WTC11 (cell line): ENCODE results near the gene PCDHGA6. TPM values are rescaled to one million over a fixed set of nuclear protein-coding genes. Genes with fewer than 3 reads are reported as not detected.

Source experiments
- ATAC-seq: fragments of 200-7000 bp; cut with Tn5 transposase; 2 replicates; pipeline ENCODE4 v1.10.0; 2021; ENCODE audit warnings: mild to moderate bottlenecking, moderate library complexity
- CTCF ChIA-PET: fragments of 300-600 bp; sonication (Branson Sonifier 250); formaldehyde crosslinking; loops from one replicate; lab custom pipeline; 2021; ENCODE audit warnings: antibody characterized with exemption; lab: Charles Lee
- POLR2A ChIA-PET: fragments of 350-600 bp; sonication (Branson Sonifier 250); formaldehyde crosslinking; loops from one replicate; lab custom pipeline; 2021; ENCODE audit warnings: antibody characterized with exemption; lab: Charles Lee
- DNase-seq: peaks from one replicate; pipeline ENCODE4 v3.0.0; 2021; ENCODE audit warnings: low spot score
- H3K27ac Mint-ChIP-seq: 2 replicates; pipeline ENCODE4 v1.8.0; 2021; ENCODE audit warnings: mixed read lengths
- H3K27me3 Mint-ChIP-seq: 2 replicates; pipeline ENCODE4 v1.8.0; 2021; ENCODE audit warnings: low read depth, mild to moderate bottlenecking, moderate library complexity, mixed read lengths
- H3K36me3 Mint-ChIP-seq: 2 replicates; pipeline ENCODE4 v1.8.0; 2021; ENCODE audit warnings: mixed read lengths
- H3K4me1 Mint-ChIP-seq: 2 replicates; pipeline ENCODE4 v1.8.0; 2022; ENCODE audit warnings: mixed read lengths
- H3K4me3 Mint-ChIP-seq: 2 replicates; pipeline ENCODE4 v1.8.0; 2021; ENCODE audit warnings: mild to moderate bottlenecking, moderate library complexity, mixed read lengths
- H3K9me3 Mint-ChIP-seq: 2 replicates; pipeline ENCODE4 v1.8.0; 2021; ENCODE audit warnings: mixed read lengths
- ELF4 ChIP-seq: sonication (generic); formaldehyde crosslinking; IDR thresholded peaks from 2 replicates; pipeline ENCODE4 v1.8.1; 2022; ENCODE audit warnings: low read depth, mild to moderate bottlenecking, moderate library complexity, missing genetic modification reagents
- EMX1 ChIP-seq: fragments of 250-450 bp; sonication (Bioruptor Pico); IDR thresholded peaks from 2 replicates; pipeline ENCODE4 v1.8.0; 2021; ENCODE audit warnings: mild to moderate bottlenecking
- GABPB1 ChIP-seq: sonication (generic); formaldehyde crosslinking; IDR thresholded peaks from 2 replicates; pipeline ENCODE4 v1.8.1; 2023; ENCODE audit warnings: mild to moderate bottlenecking, missing genetic modification reagents
- GTF2I ChIP-seq: fragments of 250-450 bp; sonication (Bioruptor Pico); conservative IDR thresholded peaks from 2 replicates; pipeline ENCODE4 v1.4.0; 2021; ENCODE audit warnings: mild to moderate bottlenecking
- HMGXB4 ChIP-seq: sonication (generic); formaldehyde crosslinking; IDR thresholded peaks from 2 replicates; pipeline ENCODE4 v1.8.1; 2023; ENCODE audit warnings: mild to moderate bottlenecking, moderate library complexity, missing genetic modification reagents
- IRF1 ChIP-seq: sonication (generic); formaldehyde crosslinking; IDR thresholded peaks from 2 replicates; pipeline ENCODE4 v1.8.0; 2023; ENCODE audit warnings: missing genetic modification reagents
- IRF2 ChIP-seq: sonication (generic); formaldehyde crosslinking; IDR thresholded peaks from 2 replicates; pipeline ENCODE4 v1.8.0; 2022; ENCODE audit warnings: low read depth, missing genetic modification reagents, borderline replicate concordance
- MAX ChIP-seq: sonication (generic); formaldehyde crosslinking; IDR thresholded peaks from 2 replicates; pipeline ENCODE4 v1.8.0; 2022; ENCODE audit warnings: mild to moderate bottlenecking, missing genetic modification reagents
- NFATC4 ChIP-seq: fragments of 250-450 bp; sonication (Bioruptor Pico); IDR thresholded peaks from 2 replicates; pipeline ENCODE4 v1.9.0; 2021; ENCODE audit warnings: mild to moderate bottlenecking
- NR1H2 ChIP-seq: sonication (generic); formaldehyde crosslinking; IDR thresholded peaks from 2 replicates; pipeline ENCODE4 v1.9.0; 2021; ENCODE audit warnings: mild to moderate bottlenecking, moderate library complexity, missing genetic modification reagents
- NR2C2 ChIP-seq: sonication (generic); formaldehyde crosslinking; IDR thresholded peaks from 2 replicates; pipeline ENCODE4 v1.8.0; 2022; ENCODE audit warnings: mild to moderate bottlenecking, missing genetic modification reagents
- STAT6 ChIP-seq: sonication (generic); formaldehyde crosslinking; conservative IDR thresholded peaks from 2 replicates; pipeline ENCODE4 v1.8.1; 2023; ENCODE audit warnings: mild to moderate bottlenecking, low read depth, missing genetic modification reagents, moderate library complexity
- USF1 ChIP-seq: sonication (generic); formaldehyde crosslinking; IDR thresholded peaks from 2 replicates; pipeline ENCODE4 v1.8.0; 2022; ENCODE audit warnings: mild to moderate bottlenecking, missing genetic modification reagents
- ZBTB21 ChIP-seq: sonication (generic); formaldehyde crosslinking; IDR thresholded peaks from 2 replicates; pipeline ENCODE4 v1.8.1; 2023; ENCODE audit warnings: mild to moderate bottlenecking, missing genetic modification reagents, borderline replicate concordance
- ZNF263 ChIP-seq: sonication (generic); formaldehyde crosslinking; IDR thresholded peaks from 2 replicates; pipeline ENCODE4 v1.8.1; 2022; ENCODE audit warnings: low read depth, mild to moderate bottlenecking, moderate library complexity, missing genetic modification reagents
- ZNF416 ChIP-seq: fragments of 250-450 bp; sonication (Bioruptor Pico); IDR thresholded peaks from 2 replicates; pipeline ENCODE4 v1.9.0; 2021; ENCODE audit warnings: mild to moderate bottlenecking, inconsistent platforms
- ZNF423 ChIP-seq: fragments of 250-450 bp; sonication (Bioruptor Pico); IDR thresholded peaks from 2 replicates; pipeline ENCODE4 v2.1.2; 2022; ENCODE audit warnings: mild to moderate bottlenecking, moderate library complexity
- ZNF671 ChIP-seq: fragments of 250-450 bp; sonication (Bioruptor Pico); IDR thresholded peaks from 2 replicates; pipeline ENCODE4 v1.8.0; 2021; ENCODE audit warnings: mild to moderate bottlenecking
- total RNA-seq: library from RNA; stranded (reverse); gene quantifications from 3 replicates; pipeline ENCODE4 v1.2.3, GENCODE V29; 2021
- TF ChIP-seq, protein P1 (sequence below): sonication (generic); formaldehyde crosslinking; IDR thresholded peaks from 2 replicates; pipeline ENCODE4 v1.8.0; 2023; ENCODE audit warnings: mild to moderate bottlenecking, missing genetic modification reagents
- TF ChIP-seq, protein P2 (sequence below): fragments of 250-450 bp; sonication (Bioruptor Pico); IDR thresholded peaks from 2 replicates; pipeline ENCODE4 v2.1.2; 2022; ENCODE audit warnings: mild to moderate bottlenecking, moderate library complexity
- TF ChIP-seq, protein P3 (sequence below): sonication (generic); formaldehyde crosslinking; IDR thresholded peaks from 2 replicates; pipeline ENCODE4 v1.8.1; 2023; ENCODE audit warnings: mild to moderate bottlenecking, missing genetic modification reagents, moderate library complexity
- TF ChIP-seq, protein P4 (sequence below): sonication (generic); formaldehyde crosslinking; IDR thresholded peaks from 2 replicates; pipeline ENCODE4 v1.8.0; 2022; ENCODE audit warnings: mild to moderate bottlenecking, missing genetic modification reagents

PCDHGA6 gene
- total RNA-seq, 1 experiment from 2014 or later: 3.3 TPM

GRCh38 chr5:141398608-141399007, 24.9 kb downstream of the PCDHGA6 start:
- no peak overlapping the region for H3K4me3 Mint-ChIP-seq
- ATAC-seq: no peak
- no peak for TF ChIP-seq IRF1
- TF ChIP-seq USF1 (CRISPR knock-in tag): no peak
- TF ChIP-seq ZNF263: no peak
- no peak for TF ChIP-seq NR2C2 (CRISPR knock-in tag)
- no peak for TF ChIP-seq STAT6 (CRISPR knock-in tag)
- no peak for TF ChIP-seq ZNF416 (CRISPR knock-in tag)
- no peak for TF ChIP-seq ZNF423 (CRISPR knock-in tag)
- TF ChIP-seq, protein P1, sequence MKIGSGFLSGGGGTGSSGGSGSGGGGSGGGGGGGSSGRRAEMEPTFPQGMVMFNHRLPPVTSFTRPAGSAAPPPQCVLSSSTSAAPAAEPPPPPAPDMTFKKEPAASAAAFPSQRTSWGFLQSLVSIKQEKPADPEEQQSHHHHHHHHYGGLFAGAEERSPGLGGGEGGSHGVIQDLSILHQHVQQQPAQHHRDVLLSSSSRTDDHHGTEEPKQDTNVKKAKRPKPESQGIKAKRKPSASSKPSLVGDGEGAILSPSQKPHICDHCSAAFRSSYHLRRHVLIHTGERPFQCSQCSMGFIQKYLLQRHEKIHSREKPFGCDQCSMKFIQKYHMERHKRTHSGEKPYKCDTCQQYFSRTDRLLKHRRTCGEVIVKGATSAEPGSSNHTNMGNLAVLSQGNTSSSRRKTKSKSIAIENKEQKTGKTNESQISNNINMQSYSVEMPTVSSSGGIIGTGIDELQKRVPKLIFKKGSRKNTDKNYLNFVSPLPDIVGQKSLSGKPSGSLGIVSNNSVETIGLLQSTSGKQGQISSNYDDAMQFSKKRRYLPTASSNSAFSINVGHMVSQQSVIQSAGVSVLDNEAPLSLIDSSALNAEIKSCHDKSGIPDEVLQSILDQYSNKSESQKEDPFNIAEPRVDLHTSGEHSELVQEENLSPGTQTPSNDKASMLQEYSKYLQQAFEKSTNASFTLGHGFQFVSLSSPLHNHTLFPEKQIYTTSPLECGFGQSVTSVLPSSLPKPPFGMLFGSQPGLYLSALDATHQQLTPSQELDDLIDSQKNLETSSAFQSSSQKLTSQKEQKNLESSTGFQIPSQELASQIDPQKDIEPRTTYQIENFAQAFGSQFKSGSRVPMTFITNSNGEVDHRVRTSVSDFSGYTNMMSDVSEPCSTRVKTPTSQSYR (CRISPR knock-in tag): no peak
- no peak for TF ChIP-seq GTF2I
- TF ChIP-seq NFATC4: no peak
- TF ChIP-seq, protein P2, sequence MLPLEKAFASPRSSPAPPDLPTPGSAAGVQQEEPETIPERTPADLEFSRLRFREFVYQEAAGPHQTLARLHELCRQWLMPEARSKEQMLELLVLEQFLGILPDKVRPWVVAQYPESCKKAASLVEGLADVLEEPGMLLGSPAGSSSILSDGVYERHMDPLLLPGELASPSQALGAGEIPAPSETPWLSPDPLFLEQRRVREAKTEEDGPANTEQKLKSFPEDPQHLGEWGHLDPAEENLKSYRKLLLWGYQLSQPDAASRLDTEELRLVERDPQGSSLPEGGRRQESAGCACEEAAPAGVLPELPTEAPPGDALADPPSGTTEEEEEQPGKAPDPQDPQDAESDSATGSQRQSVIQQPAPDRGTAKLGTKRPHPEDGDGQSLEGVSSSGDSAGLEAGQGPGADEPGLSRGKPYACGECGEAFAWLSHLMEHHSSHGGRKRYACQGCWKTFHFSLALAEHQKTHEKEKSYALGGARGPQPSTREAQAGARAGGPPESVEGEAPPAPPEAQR (CRISPR knock-in tag): no peak
- no peak for TF ChIP-seq NR1H2 (CRISPR knock-in tag)
- no peak for TF ChIP-seq ZBTB21 (CRISPR knock-in tag)
- TF ChIP-seq GABPB1 (CRISPR knock-in tag): no peak
- TF ChIP-seq, all 79 proteins: peak for 0
- CTCF ChIA-PET: interaction anchor here (0.6 to 4.3 kb wide), 20 partner anchors 7 to 175 kb away, joined by 3 to 38 read pairs (median 8); partner anchors contain the start of genes PCDHB14, PCDHB15, PCDHGA1 and PCDHGA10
- POLR2A ChIA-PET: no interaction called here
- H3K36me3 Mint-ChIP-seq: peaks cover 66% of the 10 kb centered on the region
- H3K4me1 Mint-ChIP-seq: no peaks in the 10 kb centered on the region
- peaks cover 59% of the 10 kb centered on the region for H3K9me3 Mint-ChIP-seq
- H3K27ac Mint-ChIP-seq: no peak overlapping the region
- no peak for DNase-seq
- peaks cover 14% of the 10 kb centered on the region for H3K27me3 Mint-ChIP-seq

- Mint-ChIP-seq H3K27me3 (peaks cover 14% of the 10 kb centered on the region), H3K36me3 (peaks cover 64% of the 10 kb centered on the region), H3K4me1 (no peaks in the 10 kb centered on the region), H3K27ac (no peak overlapping the region), H3K9me3 (peaks cover 55% of the 10 kb centered on the region), H3K4me3 (no peak overlapping the region)
- ChIA-PET CTCF (interaction anchor here (0.6 to 2.0 kb wide), 4 partner anchors 12 to 30 kb away, joined by 3 to 5 read pairs (median 4); partner anchors contain the start of genes PCDHGA10, PCDHGB3, PCDHGB4 and PCDHGB7), POLR2A (no interaction called here)
- DNase-seq (no peak), ATAC-seq (no peak)
- no peak for TF ChIP-seq IRF2 (CRISPR knock-in tag)
- TF ChIP-seq HMGXB4 (CRISPR knock-in tag): no peak
- TF ChIP-seq EMX1 (CRISPR knock-in tag): no peak
- TF ChIP-seq, protein P3, sequence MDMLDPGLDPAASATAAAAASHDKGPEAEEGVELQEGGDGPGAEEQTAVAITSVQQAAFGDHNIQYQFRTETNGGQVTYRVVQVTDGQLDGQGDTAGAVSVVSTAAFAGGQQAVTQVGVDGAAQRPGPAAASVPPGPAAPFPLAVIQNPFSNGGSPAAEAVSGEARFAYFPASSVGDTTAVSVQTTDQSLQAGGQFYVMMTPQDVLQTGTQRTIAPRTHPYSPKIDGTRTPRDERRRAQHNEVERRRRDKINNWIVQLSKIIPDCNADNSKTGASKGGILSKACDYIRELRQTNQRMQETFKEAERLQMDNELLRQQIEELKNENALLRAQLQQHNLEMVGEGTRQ (CRISPR knock-in tag): no peak
- TF ChIP-seq GTF2I: no peak
- no peak for TF ChIP-seq ELF4 (CRISPR knock-in tag)
- no peak for TF ChIP-seq MAX (CRISPR knock-in tag)
- TF ChIP-seq, protein P4, sequence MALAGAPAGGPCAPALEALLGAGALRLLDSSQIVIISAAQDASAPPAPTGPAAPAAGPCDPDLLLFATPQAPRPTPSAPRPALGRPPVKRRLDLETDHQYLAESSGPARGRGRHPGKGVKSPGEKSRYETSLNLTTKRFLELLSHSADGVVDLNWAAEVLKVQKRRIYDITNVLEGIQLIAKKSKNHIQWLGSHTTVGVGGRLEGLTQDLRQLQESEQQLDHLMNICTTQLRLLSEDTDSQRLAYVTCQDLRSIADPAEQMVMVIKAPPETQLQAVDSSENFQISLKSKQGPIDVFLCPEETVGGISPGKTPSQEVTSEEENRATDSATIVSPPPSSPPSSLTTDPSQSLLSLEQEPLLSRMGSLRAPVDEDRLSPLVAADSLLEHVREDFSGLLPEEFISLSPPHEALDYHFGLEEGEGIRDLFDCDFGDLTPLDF (CRISPR knock-in tag): no peak
- no peak for TF ChIP-seq ZNF671 (CRISPR knock-in tag)
These were observed 26.0 kb downstream of the PCDHGA6 start for GRCh38 chr5:141399555-141400258.
